ENCODE results near the gene CAPNS1.
"Not testable (repeated sequence)": the region's sequence is repeated elsewhere in the genome, so short reads cannot be mapped to it uniquely, and the experiment has no call there.

Gene CAPNS1

GRCh38 chr19:36153126-36153525 is 13.3 kb downstream of the CAPNS1 start:
- H3K27me3 Mint-ChIP-seq: no peaks in the 10 kb centered on the region
- DNase-seq (no peak), ATAC-seq (no peak)
- H3K4me3 Mint-ChIP-seq: no peak overlapping the region
- H3K4me1 Mint-ChIP-seq: no peaks in the 10 kb centered on the region
- H3K9me3 Mint-ChIP-seq: no peaks in the 10 kb centered on the region
- no peak overlapping the region for H3K27ac Mint-ChIP-seq

GRCh38 chr19:36160821-36161596 is 21.1 kb downstream of the CAPNS1 start:
- DNase-seq (no peak), ATAC-seq (no peak)
- Mint-ChIP-seq H3K4me1 (no peaks in the 10 kb centered on the region), H3K4me3 (no peak overlapping the region), H3K9me3 (no peaks in the 10 kb centered on the region), H3K27ac (no peak overlapping the region), H3K27me3 (no peaks in the 10 kb centered on the region)

- ATAC-seq: no peak
- Mint-ChIP-seq H3K4me3 (no peak overlapping the region), H3K9me3 (no peaks in the 10 kb centered on the region), H3K27me3 (no peaks in the 10 kb centered on the region), H3K27ac (no peak overlapping the region), H3K4me1 (no peaks in the 10 kb centered on the region)
- no peak for DNase-seq
These were observed 23.9 kb downstream of the CAPNS1 start for GRCh38 chr19:36163813-36164212.

GRCh38 chr19:36169084-36169760 is 29.4 kb downstream of the CAPNS1 start:
- Mint-ChIP-seq H3K9me3 (no peaks in the 10 kb centered on the region), H3K4me3 (no peak overlapping the region), H3K27ac (peak overlapping the region in 1 of 2 donors; percentile 16), H3K27me3 (no peaks in the 10 kb centered on the region), H3K4me1 (peaks cover 6% of the 10 kb centered on the region)
- DNase-seq: no peak
- ATAC-seq: no peak

- Mint-ChIP-seq H3K4me3 (no peak overlapping the region), H3K4me1 (peaks cover 6% of the 10 kb centered on the region), H3K9me3 (no peaks in the 10 kb centered on the region), H3K27me3 (no peaks in the 10 kb centered on the region), H3K27ac (no peak overlapping the region)
- ATAC-seq (no peak), DNase-seq (no peak)
These were observed 33.0 kb downstream of the CAPNS1 start for GRCh38 chr19:36172852-36173251.

GRCh38 chr19:36173846-36174245 is 34.0 kb downstream of the CAPNS1 start:
- H3K9me3 Mint-ChIP-seq, H3K27me3 Mint-ChIP-seq, H3K4me1 Mint-ChIP-seq, ATAC-seq, H3K4me3 Mint-ChIP-seq, DNase-seq: not testable (repeated sequence)
- peak overlapping the region in 1 of 2 donors; percentile 65 for H3K27ac Mint-ChIP-seq

GRCh38 chr19:36179077-36179476 is 39.2 kb downstream of the CAPNS1 start:
- ATAC-seq: not testable (repeated sequence)

GRCh38 chr19:36182612-36183244 is 42.9 kb downstream of the CAPNS1 start:
- H3K4me1 Mint-ChIP-seq: no peaks in the 10 kb centered on the region
- H3K9me3 Mint-ChIP-seq: no peaks in the 10 kb centered on the region
- no peak overlapping the region for H3K4me3 Mint-ChIP-seq
- H3K27me3 Mint-ChIP-seq: no peaks in the 10 kb centered on the region
- no peak overlapping the region for H3K27ac Mint-ChIP-seq
- DNase-seq (no peak), ATAC-seq (no peak)

More at GRCh38 chr19:36179077-36179476, 39.2 kb downstream of the CAPNS1 start:
- H3K27ac Mint-ChIP-seq, H3K4me3 Mint-ChIP-seq, DNase-seq, H3K4me1 Mint-ChIP-seq, H3K9me3 Mint-ChIP-seq, H3K27me3 Mint-ChIP-seq: not testable (repeated sequence)

GRCh38 chr19:36183245-36183628 is 43.4 kb downstream of the CAPNS1 start:
- Mint-ChIP-seq H3K27ac (no peak overlapping the region), H3K27me3 (no peaks in the 10 kb centered on the region), H3K4me1 (no peaks in the 10 kb centered on the region), H3K4me3 (no peak overlapping the region), H3K9me3 (no peaks in the 10 kb centered on the region)
- no peak for ATAC-seq
- no peak for DNase-seq

GRCh38 chr19:36186722-36187121 is 46.9 kb downstream of the CAPNS1 start:
- H3K27ac Mint-ChIP-seq: peak overlapping the region in 1 of 2 donors; percentile 54
- not testable (repeated sequence) for H3K4me3 Mint-ChIP-seq, H3K4me1 Mint-ChIP-seq, DNase-seq, ATAC-seq, H3K27me3 Mint-ChIP-seq, H3K9me3 Mint-ChIP-seq

GRCh38 chr19:36196249-36196648 is 56.4 kb downstream of the CAPNS1 start:
- no peaks in the 10 kb centered on the region for H3K27me3 Mint-ChIP-seq
- no peaks in the 10 kb centered on the region for H3K4me1 Mint-ChIP-seq
- DNase-seq: no peak
- H3K27ac Mint-ChIP-seq: no peak overlapping the region
- no peak overlapping the region for H3K4me3 Mint-ChIP-seq
- ATAC-seq: no peak
- H3K9me3 Mint-ChIP-seq: no peaks in the 10 kb centered on the region

GRCh38 chr19:36198119-36198518 is 58.3 kb downstream of the CAPNS1 start:
- H3K4me1 Mint-ChIP-seq: no peaks in the 10 kb centered on the region
- no peak overlapping the region for H3K4me3 Mint-ChIP-seq
- H3K9me3 Mint-ChIP-seq: no peaks in the 10 kb centered on the region
- H3K27ac Mint-ChIP-seq: peak overlapping the region in 1 of 2 donors; percentile 69
- ATAC-seq (no peak), DNase-seq (no peak)
- H3K27me3 Mint-ChIP-seq: no peaks in the 10 kb centered on the region

Measured in stimulated activated naive CD8-positive, alpha-beta T cell treated with anti-CD3 and anti-CD28 coated beads, Interleukin-15, amount 100 ng/mL, for 72 hours (primary cell).